HepG2 (cell line): ENCODE results near the gene POLR3E. TPM values are rescaled to one million over a fixed set of nuclear protein-coding genes. Genes with fewer than 3 reads are reported as not detected.

Experiments
- HMGA1 ChIP-seq: sonication (generic); formaldehyde crosslinking; conservative IDR thresholded peaks from 2 replicates; pipeline ENCODE4 v1.4.0; 2020; ENCODE audit warnings: missing genetic modification reagents
- SOX6 ChIP-seq, 2 experiments: fragments of 450-650 bp in 1 of 2; sonication (generic) in 1 of 2; formaldehyde crosslinking in 1 of 2; IDR thresholded peaks; 2 replicates each; pipeline versions ENCODE4 v1.4.0 to v1.6.1; 2017 to 2020; ENCODE audit warnings: antibody characterized with exemption in 1 of 2, mild to moderate bottlenecking in 1 of 2, missing genetic modification reagents in 1 of 2
- SRSF4 ChIP-seq: fragments of 200-400 bp; formaldehyde crosslinking; IDR thresholded peaks from one replicate; pipeline ENCODE4 v1.6.1; 2018; ENCODE audit warnings: mild to moderate bottlenecking, low read depth, low read length, moderate library complexity; ENCODE audit not compliant: poor library complexity, severe bottlenecking
- polyA plus RNA-seq, 8 experiments: library from polyadenylated mRNA; depleted of rRNA in 3 of 8; stranded (reverse) in 7 of 8; unstranded in 1 of 8; fragments of >200 nt; fragmentation: Illumina TruSeq in 4 of 8; extraction: Trizol in 4 of 8; gene quantifications; 2 replicates each; pipeline versions ENCODE4 v1.2.1 to v1.2.3, GENCODE V29; 2011 to 2016; ENCODE audit warnings: low read depth in 4 of 8, missing spikeins in 1 of 8, mixed read lengths in 1 of 8; ENCODE audit not compliant: insufficient read depth in 1 of 8
- total RNA-seq, 5 experiments: library from RNA; depleted of rRNA; stranded (reverse); fragments of >200 nt; fragmentation: Illumina TruSeq; extraction: Trizol; gene quantifications; 2 replicates each; pipeline ENCODE4 v1.2.3, GENCODE V29; 2016; ENCODE audit warnings: low read depth in 1 of 5
- TF ChIP-seq, protein P1 (sequence below): sonication (generic); formaldehyde crosslinking; IDR thresholded peaks from 2 replicates; pipeline ENCODE4 v1.5.0; 2020; ENCODE audit warnings: mild to moderate bottlenecking, missing genetic modification reagents, borderline replicate concordance
- TF ChIP-seq, protein P2 (sequence below): sonication (generic); formaldehyde crosslinking; IDR thresholded peaks from 2 replicates; pipeline ENCODE4 v1.8.0; 2023; ENCODE audit warnings: mild to moderate bottlenecking, missing genetic modification reagents
- TF ChIP-seq, protein P3 (sequence below): sonication (generic); formaldehyde crosslinking; conservative IDR thresholded peaks from 2 replicates; pipeline ENCODE4 v1.4.0; 2020; ENCODE audit warnings: mild to moderate bottlenecking, missing genetic modification reagents, moderate library complexity
- TF ChIP-seq, protein P4 (sequence below), 2 experiments: fragments of 450-650 bp in 1 of 2; sonication (generic) in 1 of 2; formaldehyde crosslinking; IDR thresholded peaks; 2 replicates each; pipeline versions ENCODE4 v1.5.0 to v1.8.0; 2020 to 2022; ENCODE audit warnings: mild to moderate bottlenecking in 1 of 2, missing genetic modification reagents in 1 of 2
- TF ChIP-seq, protein P5 (sequence below): sonication (generic); formaldehyde crosslinking; IDR thresholded peaks from 2 replicates; pipeline ENCODE4 v1.4.0; 2020; ENCODE audit warnings: missing genetic modification reagents, mild to moderate bottlenecking, borderline replicate concordance

The POLR3E gene
- total and polyA plus RNA-seq, 2 of the 13 experiments (the other 11 are each of a cell fraction or from before 2014, with no cell fraction given), result 135 to 262 TPM

DNA sequence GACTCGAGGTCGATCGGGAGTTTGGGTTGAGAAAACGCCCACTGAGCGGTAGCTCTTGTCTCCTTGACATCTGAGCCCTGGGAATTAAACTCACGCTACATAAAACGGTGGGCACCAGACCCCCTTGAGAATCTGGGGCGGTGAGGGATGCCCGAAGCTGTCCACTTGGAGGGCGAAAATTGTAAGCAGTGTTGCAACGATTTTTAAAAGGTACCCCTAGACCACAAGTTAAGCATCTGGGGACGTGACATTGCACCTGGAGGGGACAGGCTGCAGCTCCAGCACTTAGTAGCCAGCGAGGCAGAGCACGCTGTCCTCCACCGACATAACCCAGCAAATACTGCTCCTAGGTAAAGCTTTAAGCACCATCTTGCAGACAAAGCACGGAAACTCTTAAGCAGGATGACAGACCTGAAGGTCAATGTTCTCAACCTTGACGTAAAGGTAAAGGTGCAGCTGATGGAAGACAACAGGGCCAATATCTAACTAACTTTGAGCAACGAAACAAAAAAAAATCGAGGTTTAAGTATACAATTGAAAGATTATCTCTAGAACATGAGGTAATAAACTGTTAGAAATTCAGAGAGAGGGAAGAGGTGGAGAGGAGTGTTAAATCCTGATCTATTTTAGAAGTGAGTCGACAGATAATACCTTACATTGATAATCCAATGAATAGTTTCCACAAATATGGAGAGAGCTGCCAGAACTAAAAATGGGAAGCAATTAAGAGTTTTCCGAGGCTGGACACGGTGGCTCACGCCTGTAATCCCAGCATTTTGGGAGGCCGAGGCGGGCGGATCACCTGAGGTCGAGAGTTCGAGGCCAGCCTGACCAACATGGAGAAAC is 78.1 kb downstream of the POLR3E start (continued):
- TF ChIP-seq, protein P1, sequence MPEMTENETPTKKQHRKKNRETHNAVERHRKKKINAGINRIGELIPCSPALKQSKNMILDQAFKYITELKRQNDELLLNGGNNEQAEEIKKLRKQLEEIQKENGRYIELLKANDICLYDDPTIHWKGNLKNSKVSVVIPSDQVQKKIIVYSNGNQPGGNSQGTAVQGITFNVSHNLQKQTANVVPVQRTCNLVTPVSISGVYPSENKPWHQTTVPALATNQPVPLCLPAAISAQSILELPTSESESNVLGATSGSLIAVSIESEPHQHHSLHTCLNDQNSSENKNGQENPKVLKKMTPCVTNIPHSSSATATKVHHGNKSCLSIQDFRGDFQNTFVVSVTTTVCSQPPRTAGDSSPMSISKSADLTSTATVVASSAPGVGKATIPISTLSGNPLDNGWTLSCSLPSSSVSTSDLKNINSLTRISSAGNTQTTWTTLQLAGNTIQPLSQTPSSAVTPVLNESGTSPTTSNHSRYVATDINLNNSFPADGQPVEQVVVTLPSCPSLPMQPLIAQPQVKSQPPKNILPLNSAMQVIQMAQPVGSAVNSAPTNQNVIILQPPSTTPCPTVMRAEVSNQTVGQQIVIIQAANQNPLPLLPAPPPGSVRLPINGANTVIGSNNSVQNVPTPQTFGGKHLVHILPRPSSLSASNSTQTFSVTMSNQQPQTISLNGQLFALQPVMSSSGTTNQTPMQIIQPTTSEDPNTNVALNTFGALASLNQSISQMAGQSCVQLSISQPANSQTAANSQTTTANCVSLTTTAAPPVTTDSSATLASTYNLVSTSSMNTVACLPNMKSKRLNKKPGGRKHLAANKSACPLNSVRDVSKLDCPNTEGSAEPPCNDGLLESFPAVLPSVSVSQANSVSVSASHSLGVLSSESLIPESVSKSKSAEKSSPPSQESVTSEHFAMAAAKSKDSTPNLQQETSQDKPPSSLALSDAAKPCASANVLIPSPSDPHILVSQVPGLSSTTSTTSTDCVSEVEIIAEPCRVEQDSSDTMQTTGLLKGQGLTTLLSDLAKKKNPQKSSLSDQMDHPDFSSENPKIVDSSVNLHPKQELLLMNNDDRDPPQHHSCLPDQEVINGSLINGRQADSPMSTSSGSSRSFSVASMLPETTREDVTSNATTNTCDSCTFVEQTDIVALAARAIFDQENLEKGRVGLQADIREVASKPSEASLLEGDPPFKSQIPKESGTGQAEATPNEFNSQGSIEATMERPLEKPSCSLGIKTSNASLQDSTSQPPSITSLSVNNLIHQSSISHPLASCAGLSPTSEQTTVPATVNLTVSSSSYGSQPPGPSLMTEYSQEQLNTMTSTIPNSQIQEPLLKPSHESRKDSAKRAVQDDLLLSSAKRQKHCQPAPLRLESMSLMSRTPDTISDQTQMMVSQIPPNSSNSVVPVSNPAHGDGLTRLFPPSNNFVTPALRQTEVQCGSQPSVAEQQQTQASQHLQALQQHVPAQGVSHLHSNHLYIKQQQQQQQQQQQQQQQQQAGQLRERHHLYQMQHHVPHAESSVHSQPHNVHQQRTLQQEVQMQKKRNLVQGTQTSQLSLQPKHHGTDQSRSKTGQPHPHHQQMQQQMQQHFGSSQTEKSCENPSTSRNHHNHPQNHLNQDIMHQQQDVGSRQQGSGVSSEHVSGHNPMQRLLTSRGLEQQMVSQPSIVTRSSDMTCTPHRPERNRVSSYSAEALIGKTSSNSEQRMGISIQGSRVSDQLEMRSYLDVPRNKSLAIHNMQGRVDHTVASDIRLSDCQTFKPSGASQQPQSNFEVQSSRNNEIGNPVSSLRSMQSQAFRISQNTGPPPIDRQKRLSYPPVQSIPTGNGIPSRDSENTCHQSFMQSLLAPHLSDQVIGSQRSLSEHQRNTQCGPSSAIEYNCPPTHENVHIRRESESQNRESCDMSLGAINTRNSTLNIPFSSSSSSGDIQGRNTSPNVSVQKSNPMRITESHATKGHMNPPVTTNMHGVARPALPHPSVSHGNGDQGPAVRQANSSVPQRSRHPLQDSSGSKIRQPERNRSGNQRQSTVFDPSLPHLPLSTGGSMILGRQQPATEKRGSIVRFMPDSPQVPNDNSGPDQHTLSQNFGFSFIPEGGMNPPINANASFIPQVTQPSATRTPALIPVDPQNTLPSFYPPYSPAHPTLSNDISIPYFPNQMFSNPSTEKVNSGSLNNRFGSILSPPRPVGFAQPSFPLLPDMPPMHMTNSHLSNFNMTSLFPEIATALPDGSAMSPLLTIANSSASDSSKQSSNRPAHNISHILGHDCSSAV (CRISPR knock-in tag), result 0 out of 2 replicates have a peak, but pooled peaks have one; percentile 16
- TF ChIP-seq, protein P2, sequence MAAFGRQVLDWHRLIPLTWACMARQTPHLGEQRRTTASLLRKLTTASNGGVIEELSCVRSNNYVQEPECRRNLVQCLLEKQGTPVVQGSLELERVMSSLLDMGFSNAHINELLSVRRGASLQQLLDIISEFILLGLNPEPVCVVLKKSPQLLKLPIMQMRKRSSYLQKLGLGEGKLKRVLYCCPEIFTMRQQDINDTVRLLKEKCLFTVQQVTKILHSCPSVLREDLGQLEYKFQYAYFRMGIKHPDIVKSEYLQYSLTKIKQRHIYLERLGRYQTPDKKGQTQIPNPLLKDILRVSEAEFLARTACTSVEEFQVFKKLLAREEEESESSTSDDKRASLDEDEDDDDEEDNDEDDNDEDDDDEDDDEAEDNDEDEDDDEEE, result peak; percentile 91; the same call in 1 of the 2 replicates
- no peak for TF ChIP-seq SRSF4
- TF ChIP-seq, protein P3, sequence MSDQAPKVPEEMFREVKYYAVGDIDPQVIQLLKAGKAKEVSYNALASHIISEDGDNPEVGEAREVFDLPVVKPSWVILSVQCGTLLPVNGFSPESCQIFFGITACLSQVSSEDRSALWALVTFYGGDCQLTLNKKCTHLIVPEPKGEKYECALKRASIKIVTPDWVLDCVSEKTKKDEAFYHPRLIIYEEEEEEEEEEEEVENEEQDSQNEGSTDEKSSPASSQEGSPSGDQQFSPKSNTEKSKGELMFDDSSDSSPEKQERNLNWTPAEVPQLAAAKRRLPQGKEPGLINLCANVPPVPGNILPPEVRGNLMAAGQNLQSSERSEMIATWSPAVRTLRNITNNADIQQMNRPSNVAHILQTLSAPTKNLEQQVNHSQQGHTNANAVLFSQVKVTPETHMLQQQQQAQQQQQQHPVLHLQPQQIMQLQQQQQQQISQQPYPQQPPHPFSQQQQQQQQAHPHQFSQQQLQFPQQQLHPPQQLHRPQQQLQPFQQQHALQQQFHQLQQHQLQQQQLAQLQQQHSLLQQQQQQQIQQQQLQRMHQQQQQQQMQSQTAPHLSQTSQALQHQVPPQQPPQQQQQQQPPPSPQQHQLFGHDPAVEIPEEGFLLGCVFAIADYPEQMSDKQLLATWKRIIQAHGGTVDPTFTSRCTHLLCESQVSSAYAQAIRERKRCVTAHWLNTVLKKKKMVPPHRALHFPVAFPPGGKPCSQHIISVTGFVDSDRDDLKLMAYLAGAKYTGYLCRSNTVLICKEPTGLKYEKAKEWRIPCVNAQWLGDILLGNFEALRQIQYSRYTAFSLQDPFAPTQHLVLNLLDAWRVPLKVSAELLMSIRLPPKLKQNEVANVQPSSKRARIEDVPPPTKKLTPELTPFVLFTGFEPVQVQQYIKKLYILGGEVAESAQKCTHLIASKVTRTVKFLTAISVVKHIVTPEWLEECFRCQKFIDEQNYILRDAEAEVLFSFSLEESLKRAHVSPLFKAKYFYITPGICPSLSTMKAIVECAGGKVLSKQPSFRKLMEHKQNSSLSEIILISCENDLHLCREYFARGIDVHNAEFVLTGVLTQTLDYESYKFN (CRISPR knock-in tag), result peak; percentile 10
- TF ChIP-seq, protein P4, sequence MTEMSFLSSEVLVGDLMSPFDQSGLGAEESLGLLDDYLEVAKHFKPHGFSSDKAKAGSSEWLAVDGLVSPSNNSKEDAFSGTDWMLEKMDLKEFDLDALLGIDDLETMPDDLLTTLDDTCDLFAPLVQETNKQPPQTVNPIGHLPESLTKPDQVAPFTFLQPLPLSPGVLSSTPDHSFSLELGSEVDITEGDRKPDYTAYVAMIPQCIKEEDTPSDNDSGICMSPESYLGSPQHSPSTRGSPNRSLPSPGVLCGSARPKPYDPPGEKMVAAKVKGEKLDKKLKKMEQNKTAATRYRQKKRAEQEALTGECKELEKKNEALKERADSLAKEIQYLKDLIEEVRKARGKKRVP (CRISPR knock-in tag; IDR thresholded peaks at IDR 0.05), result peak in 1 of 2 experiments; percentile 15; a peak in 1 of 4 replicates
- 0 out of 2 replicates have a peak, but pooled peaks have one; percentile 11 for TF ChIP-seq HMGA1 (CRISPR knock-in tag)
- no peak for TF ChIP-seq SOX6 (IDR thresholded peaks at IDR 0.05)
- peak; percentile 50; the same call in 1 of the 2 replicates for TF ChIP-seq SOX6 (CRISPR knock-in tag; IDR thresholded peaks at IDR 0.05)
- TF ChIP-seq, protein P5, sequence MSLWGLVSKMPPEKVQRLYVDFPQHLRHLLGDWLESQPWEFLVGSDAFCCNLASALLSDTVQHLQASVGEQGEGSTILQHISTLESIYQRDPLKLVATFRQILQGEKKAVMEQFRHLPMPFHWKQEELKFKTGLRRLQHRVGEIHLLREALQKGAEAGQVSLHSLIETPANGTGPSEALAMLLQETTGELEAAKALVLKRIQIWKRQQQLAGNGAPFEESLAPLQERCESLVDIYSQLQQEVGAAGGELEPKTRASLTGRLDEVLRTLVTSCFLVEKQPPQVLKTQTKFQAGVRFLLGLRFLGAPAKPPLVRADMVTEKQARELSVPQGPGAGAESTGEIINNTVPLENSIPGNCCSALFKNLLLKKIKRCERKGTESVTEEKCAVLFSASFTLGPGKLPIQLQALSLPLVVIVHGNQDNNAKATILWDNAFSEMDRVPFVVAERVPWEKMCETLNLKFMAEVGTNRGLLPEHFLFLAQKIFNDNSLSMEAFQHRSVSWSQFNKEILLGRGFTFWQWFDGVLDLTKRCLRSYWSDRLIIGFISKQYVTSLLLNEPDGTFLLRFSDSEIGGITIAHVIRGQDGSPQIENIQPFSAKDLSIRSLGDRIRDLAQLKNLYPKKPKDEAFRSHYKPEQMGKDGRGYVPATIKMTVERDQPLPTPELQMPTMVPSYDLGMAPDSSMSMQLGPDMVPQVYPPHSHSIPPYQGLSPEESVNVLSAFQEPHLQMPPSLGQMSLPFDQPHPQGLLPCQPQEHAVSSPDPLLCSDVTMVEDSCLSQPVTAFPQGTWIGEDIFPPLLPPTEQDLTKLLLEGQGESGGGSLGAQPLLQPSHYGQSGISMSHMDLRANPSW (CRISPR knock-in tag), result peak; percentile 70; the same call in 1 of the 2 replicates
